HepG2 (cell line): ENCODE measurements around the gene RMI2. TPM values are rescaled to one million over a fixed set of nuclear protein-coding genes. Genes with fewer than 3 reads are reported as not detected.

Source experiments
- ATF6 ChIP-seq: sonication (generic); formaldehyde crosslinking; conservative IDR thresholded peaks from 2 replicates; pipeline ENCODE4 v1.4.0; 2020; ENCODE audit warnings: missing genetic modification reagents
- ATF7 ChIP-seq, 2 experiments: fragments of 450-650 bp in 1 of 2; sonication (generic) in 1 of 2; formaldehyde crosslinking in 1 of 2; IDR thresholded peaks; 2 replicates each; pipeline versions ENCODE4 v1.4.0 to v1.6.1; 2016 to 2020; ENCODE audit warnings: antibody characterized with exemption in 1 of 2, mild to moderate bottlenecking in 1 of 2, missing genetic modification reagents in 1 of 2
- CBX1 ChIP-seq: IDR thresholded peaks from one replicate; pipeline ENCODE4 v1.6.1; 2016; ENCODE audit warnings: antibody characterized with exemption, low read depth
- ESRRA ChIP-seq: sonication (generic); formaldehyde crosslinking; IDR thresholded peaks from 2 replicates; pipeline ENCODE4 v1.5.1; 2020; ENCODE audit warnings: mild to moderate bottlenecking, low read depth, missing genetic modification reagents
- GATAD2A ChIP-seq: IDR thresholded peaks from 2 replicates; pipeline ENCODE4 v1.6.1; 2016
- KDM6A ChIP-seq: IDR thresholded peaks from 2 replicates; pipeline ENCODE4 v1.6.1; 2016; ENCODE audit warnings: low read depth
- MAF1 ChIP-seq: sonication (generic); formaldehyde crosslinking; IDR thresholded peaks from 2 replicates; pipeline ENCODE4 v1.5.0; 2020; ENCODE audit warnings: missing genetic modification reagents, borderline replicate concordance
- NCOA2 ChIP-seq: sonication (generic); formaldehyde crosslinking; IDR thresholded peaks from 2 replicates; pipeline ENCODE4 v1.8.0; 2022; ENCODE audit warnings: inconsistent platforms
- RNF219 ChIP-seq: sonication (generic); formaldehyde crosslinking; IDR thresholded peaks from 2 replicates; pipeline ENCODE4 v1.5.0; 2020; ENCODE audit warnings: mild to moderate bottlenecking, missing genetic modification reagents
- TCF12 ChIP-seq, 2 experiments: fragments of 450-650 bp in 1 of 2; sonication (generic) in 1 of 2; formaldehyde crosslinking in 1 of 2; IDR thresholded peaks; 2 replicates each; pipeline versions ENCODE4 v1.6.1 to v1.8.0; 2017 to 2022; ENCODE audit warnings: antibody characterized with exemption in 1 of 2, mild to moderate bottlenecking in 1 of 2, missing genetic modification reagents in 1 of 2, moderate library complexity in 1 of 2
- ZBTB40 ChIP-seq, 2 experiments: fragments of 450-650 bp in 1 of 2; sonication (generic) in 1 of 2; formaldehyde crosslinking in 1 of 2; IDR thresholded peaks; 2 replicates each; pipeline versions ENCODE4 v1.6.1 to v1.8.0; 2016 to 2022; ENCODE audit warnings: antibody characterized with exemption in 1 of 2, mild to moderate bottlenecking in 1 of 2, missing genetic modification reagents in 1 of 2
- ZBTB42 ChIP-seq: sonication (generic); formaldehyde crosslinking; IDR thresholded peaks from 2 replicates; pipeline ENCODE4 v1.5.0; 2020; ENCODE audit warnings: mild to moderate bottlenecking, missing genetic modification reagents
- ZC3H4 ChIP-seq: sonication (generic); formaldehyde crosslinking; IDR thresholded peaks from 2 replicates; pipeline ENCODE4 v1.4.0; 2020; ENCODE audit warnings: missing genetic modification reagents, borderline replicate concordance
- ZNF550 ChIP-seq: sonication (generic); formaldehyde crosslinking; IDR thresholded peaks from 2 replicates; pipeline ENCODE4 v1.4.0; 2020; ENCODE audit warnings: mild to moderate bottlenecking, missing genetic modification reagents, borderline replicate concordance
- ZNF703 ChIP-seq: sonication (generic); formaldehyde crosslinking; IDR thresholded peaks from 2 replicates; pipeline ENCODE4 v1.5.1; 2020; ENCODE audit warnings: missing genetic modification reagents, mild to moderate bottlenecking, moderate library complexity, borderline replicate concordance
- polyA plus RNA-seq, 8 experiments: library from polyadenylated mRNA; depleted of rRNA in 3 of 8; stranded (reverse) in 7 of 8; unstranded in 1 of 8; fragments of >200 nt; fragmentation: Illumina TruSeq in 4 of 8; extraction: Trizol in 4 of 8; gene quantifications; 2 replicates each; pipeline versions ENCODE4 v1.2.1 to v1.2.3, GENCODE V29; 2011 to 2016; ENCODE audit warnings: low read depth in 4 of 8, missing spikeins in 1 of 8, mixed read lengths in 1 of 8; ENCODE audit not compliant: insufficient read depth in 1 of 8
- total RNA-seq, 5 experiments: library from RNA; depleted of rRNA; stranded (reverse); fragments of >200 nt; fragmentation: Illumina TruSeq; extraction: Trizol; gene quantifications; 2 replicates each; pipeline ENCODE4 v1.2.3, GENCODE V29; 2016; ENCODE audit warnings: low read depth in 1 of 5

Gene RMI2
- total and polyA plus RNA-seq, 2 of the 13 experiments (the other 11 are each of a cell fraction or from before 2014, with no cell fraction given) = 24.5 to 55.7 TPM

GRCh38 chr16:11299865-11300559 lies 45.2 kb upstream of the RMI2 start (continued):
- TF ChIP-seq RNF219 (CRISPR knock-in tag) = no peak
- TF ChIP-seq NCOA2 = no peak
- no peak for TF ChIP-seq ATF6 (CRISPR knock-in tag)
- TF ChIP-seq MAF1 (CRISPR knock-in tag) = no peak
- TF ChIP-seq KDM6A (CRISPR knock-in tag) = no peak
- no peak for TF ChIP-seq ZNF703 (CRISPR knock-in tag)
- TF ChIP-seq CBX1 = no peak
- no peak for TF ChIP-seq ZC3H4
- no peak for TF ChIP-seq ZBTB40 (IDR thresholded peaks at IDR 0.05)
- no peak for TF ChIP-seq ZBTB40 (CRISPR knock-in tag; IDR thresholded peaks at IDR 0.05)
- TF ChIP-seq ESRRA = no peak
- TF ChIP-seq ZNF550 = no peak
- no peak for TF ChIP-seq ZBTB42 (CRISPR knock-in tag)
- TF ChIP-seq TCF12 (IDR thresholded peaks at IDR 0.05) = no peak
- 0 out of 2 replicates have a peak, but pooled peaks have one; percentile 61 for TF ChIP-seq TCF12 (CRISPR knock-in tag; IDR thresholded peaks at IDR 0.05)
- 0 out of 2 replicates have a peak, but pooled peaks have one; percentile 17 for TF ChIP-seq GATAD2A (CRISPR knock-in tag)
- no peak for TF ChIP-seq ATF7 (IDR thresholded peaks at IDR 0.05)
- TF ChIP-seq ATF7 (CRISPR knock-in tag; IDR thresholded peaks at IDR 0.05) = no peak
